ENCODE results near the gene BBS9. TPM values are rescaled to one million over a fixed set of nuclear protein-coding genes. Genes with fewer than 3 reads are reported as not detected.

BBS9 gene
- total and polyA plus RNA-seq, 2 donors from 2014 or later, result 9.0 to 23.4 TPM

DNA sequence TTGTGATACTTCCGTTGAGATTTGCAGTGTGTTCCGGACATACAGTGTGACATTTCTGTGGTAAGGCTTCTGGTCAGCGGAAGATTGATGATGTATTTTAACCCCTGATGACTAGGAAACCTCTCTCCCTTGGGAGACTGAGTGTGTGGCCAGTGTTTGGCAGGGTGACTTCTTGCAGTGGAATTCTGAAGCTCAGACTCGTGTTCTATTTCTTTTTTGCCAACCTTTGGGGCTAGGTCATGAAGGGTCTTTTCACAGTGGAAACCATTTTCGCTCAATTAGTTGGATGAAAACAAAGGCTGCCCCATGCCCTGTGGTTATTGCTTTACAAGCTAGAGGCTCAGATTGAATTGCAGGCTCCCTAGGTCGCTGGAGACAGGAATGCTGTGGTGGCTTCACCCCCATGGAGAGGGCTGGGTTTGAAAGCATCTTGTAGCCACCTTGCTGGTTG is 288.9 kb downstream of the BBS9 start:
- Histone ChIP-seq H3K4me1 (ENCODE audit: control insufficient read depth in 2 of 3, insufficient read depth in 2 of 3, low read depth in 1 of 3, low read length in 3 of 3) (no peaks in the 10 kb centered on the region), H3K36me3 (ENCODE audit: control insufficient read depth in 2 of 3, insufficient read depth in 3 of 3, low read length in 3 of 3) (no peaks in the 10 kb centered on the region), H3K27me3 (ENCODE audit: control insufficient read depth, insufficient read depth, low read length) (no peaks in the 10 kb centered on the region), H3K9me3 (ENCODE audit: control insufficient read depth in 2 of 3, insufficient read depth in 1 of 3, low read length in 3 of 3) (no peaks in the 10 kb centered on the region), H3K9ac (ENCODE audit: low read length in 3 of 3) (no peak overlapping the region), H3K27ac (ENCODE audit: low read depth in 2 of 2, low read length in 2 of 2) (no peak overlapping the region), H3K4me3 (ENCODE audit: low read length in 3 of 3) (no peak overlapping the region)
- TF ChIP-seq, protein P1, sequence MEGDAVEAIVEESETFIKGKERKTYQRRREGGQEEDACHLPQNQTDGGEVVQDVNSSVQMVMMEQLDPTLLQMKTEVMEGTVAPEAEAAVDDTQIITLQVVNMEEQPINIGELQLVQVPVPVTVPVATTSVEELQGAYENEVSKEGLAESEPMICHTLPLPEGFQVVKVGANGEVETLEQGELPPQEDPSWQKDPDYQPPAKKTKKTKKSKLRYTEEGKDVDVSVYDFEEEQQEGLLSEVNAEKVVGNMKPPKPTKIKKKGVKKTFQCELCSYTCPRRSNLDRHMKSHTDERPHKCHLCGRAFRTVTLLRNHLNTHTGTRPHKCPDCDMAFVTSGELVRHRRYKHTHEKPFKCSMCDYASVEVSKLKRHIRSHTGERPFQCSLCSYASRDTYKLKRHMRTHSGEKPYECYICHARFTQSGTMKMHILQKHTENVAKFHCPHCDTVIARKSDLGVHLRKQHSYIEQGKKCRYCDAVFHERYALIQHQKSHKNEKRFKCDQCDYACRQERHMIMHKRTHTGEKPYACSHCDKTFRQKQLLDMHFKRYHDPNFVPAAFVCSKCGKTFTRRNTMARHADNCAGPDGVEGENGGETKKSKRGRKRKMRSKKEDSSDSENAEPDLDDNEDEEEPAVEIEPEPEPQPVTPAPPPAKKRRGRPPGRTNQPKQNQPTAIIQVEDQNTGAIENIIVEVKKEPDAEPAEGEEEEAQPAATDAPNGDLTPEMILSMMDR (IDR thresholded peaks at IDR 0.05; ENCODE audit: borderline replicate concordance, extremely low read depth, insufficient read depth), result no peak
- FAIRE-seq (no peak), DNase-seq (peak in 3 of 5 donors; percentile 17 to 37 (median 32))
- intact Hi-C loops (cut with DNase I), result no loop called here

DNA sequence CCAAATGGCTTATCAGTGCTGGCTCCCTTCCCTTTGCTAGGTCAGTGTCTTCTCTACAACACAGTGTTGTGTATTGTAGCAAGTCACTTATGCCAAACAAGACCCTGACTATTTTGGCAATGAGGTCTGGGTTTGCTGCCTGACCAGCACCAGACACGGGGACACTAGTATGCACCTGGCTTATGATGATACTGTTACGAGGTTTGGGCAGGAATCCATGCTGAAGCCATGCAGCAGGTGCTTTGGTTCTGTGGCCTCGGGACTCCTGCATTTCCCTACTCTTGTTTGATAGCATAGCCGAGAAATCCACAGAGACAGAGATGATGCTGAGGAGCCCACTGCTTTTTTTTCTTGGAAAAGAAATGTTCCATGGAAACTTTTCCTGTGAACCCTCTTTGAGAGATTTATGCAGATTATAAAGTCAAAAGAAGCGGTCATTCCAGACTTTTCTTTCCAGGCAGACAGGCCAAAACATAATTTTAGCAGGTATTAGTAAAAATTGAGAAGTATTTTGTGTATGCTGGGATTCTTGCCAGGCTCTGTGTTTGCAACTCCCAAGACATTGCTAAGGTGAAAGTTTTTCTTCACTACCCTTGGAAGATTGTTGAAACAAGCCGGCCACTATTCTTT is 291.1 kb downstream of the BBS9 start:
- Histone ChIP-seq H3K9me3 (ENCODE audit: control insufficient read depth in 2 of 3, insufficient read depth in 1 of 3, low read length in 3 of 3) (no peaks in the 10 kb centered on the region), H3K4me3 (ENCODE audit: low read length in 3 of 3) (no peak overlapping the region), H3K27ac (ENCODE audit: low read depth in 2 of 2, low read length in 2 of 2) (no peak overlapping the region), H3K27me3 (ENCODE audit: control insufficient read depth, insufficient read depth, low read length) (no peaks in the 10 kb centered on the region), H3K4me1 (ENCODE audit: control insufficient read depth in 2 of 3, insufficient read depth in 2 of 3, low read depth in 1 of 3, low read length in 3 of 3) (no peaks in the 10 kb centered on the region), H3K9ac (ENCODE audit: low read length in 3 of 3) (no peak overlapping the region), H3K36me3 (ENCODE audit: control insufficient read depth in 2 of 3, insufficient read depth in 3 of 3, low read length in 3 of 3) (no peaks in the 10 kb centered on the region)
- intact Hi-C loops (cut with DNase I), result no loop called here
- TF ChIP-seq, protein P1 (IDR thresholded peaks at IDR 0.05; ENCODE audit: borderline replicate concordance, extremely low read depth, insufficient read depth), result no peak
- FAIRE-seq (no peak), DNase-seq (no peak)

DNA sequence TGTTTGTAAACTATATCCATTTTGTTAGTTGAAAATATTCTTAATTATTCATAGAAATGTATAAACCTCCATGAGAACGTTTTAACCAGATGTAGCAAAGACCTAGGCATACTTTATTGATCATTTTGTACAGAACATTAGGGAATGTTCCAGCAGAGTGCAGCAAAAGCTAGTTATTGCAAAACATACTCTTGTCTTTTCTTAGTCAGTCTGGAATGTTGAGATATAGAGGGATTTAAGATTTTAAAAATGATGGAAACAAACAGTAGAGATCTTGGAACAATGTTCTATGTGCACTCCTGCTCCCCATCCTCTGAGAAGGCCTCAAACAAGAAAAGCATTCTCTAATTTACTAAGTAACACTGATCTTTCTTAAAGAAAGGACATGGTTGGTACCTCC is 292.1 kb downstream of the BBS9 start:
- no peak overlapping the region for H3K9ac ChIP-seq (ENCODE audit: low read length in 3 of 3)
- no peaks in the 10 kb centered on the region for H3K4me1 ChIP-seq (ENCODE audit: control insufficient read depth in 2 of 3, insufficient read depth in 2 of 3, low read depth in 1 of 3, low read length in 3 of 3)
- FAIRE-seq, result no peak
- H3K4me3 ChIP-seq (ENCODE audit: low read length in 3 of 3), result no peak overlapping the region
- intact Hi-C loops (cut with DNase I), result no loop called here
- H3K36me3 ChIP-seq (ENCODE audit: control insufficient read depth in 2 of 3, insufficient read depth in 3 of 3, low read length in 3 of 3), result no peaks in the 10 kb centered on the region
- H3K27me3 ChIP-seq (ENCODE audit: control insufficient read depth, insufficient read depth, low read length), result no peaks in the 10 kb centered on the region
- H3K27ac ChIP-seq (ENCODE audit: low read depth in 2 of 2, low read length in 2 of 2), result no peak overlapping the region
- peak in 1 of 5 donors; percentile 11 for DNase-seq
- TF ChIP-seq, protein P1 (IDR thresholded peaks at IDR 0.05; ENCODE audit: borderline replicate concordance, extremely low read depth, insufficient read depth), result no peak
- H3K9me3 ChIP-seq (ENCODE audit: control insufficient read depth in 2 of 3, insufficient read depth in 1 of 3, low read length in 3 of 3), result no peaks in the 10 kb centered on the region

DNA sequence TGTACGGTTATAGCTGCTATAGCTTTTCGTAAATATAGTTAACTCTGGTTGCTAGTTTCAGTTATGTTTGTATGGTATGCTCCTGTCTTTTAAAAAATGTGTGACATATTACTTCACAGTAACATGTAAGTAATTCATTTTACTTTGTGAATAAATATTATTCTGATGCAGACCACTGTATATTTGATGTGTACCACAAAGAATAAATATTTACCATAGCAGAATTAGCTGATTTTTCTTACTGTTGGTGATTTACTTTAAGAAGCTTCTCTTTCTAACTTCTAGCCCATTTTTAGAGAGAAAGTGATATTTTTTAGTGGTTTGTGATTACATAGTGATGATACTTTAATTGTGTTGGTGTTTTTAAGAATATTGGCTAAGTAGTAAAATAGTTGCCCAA is 292.8 kb downstream of the BBS9 start:
- Histone ChIP-seq H3K9ac (ENCODE audit: low read length in 3 of 3) (no peak overlapping the region), H3K9me3 (ENCODE audit: control insufficient read depth in 2 of 3, insufficient read depth in 1 of 3, low read length in 3 of 3) (no peaks in the 10 kb centered on the region), H3K27me3 (ENCODE audit: control insufficient read depth, insufficient read depth, low read length) (no peaks in the 10 kb centered on the region), H3K4me3 (ENCODE audit: low read length in 3 of 3) (no peak overlapping the region), H3K27ac (ENCODE audit: low read depth in 2 of 2, low read length in 2 of 2) (no peak overlapping the region), H3K36me3 (ENCODE audit: control insufficient read depth in 2 of 3, insufficient read depth in 3 of 3, low read length in 3 of 3) (no peaks in the 10 kb centered on the region), H3K4me1 (ENCODE audit: control insufficient read depth in 2 of 3, insufficient read depth in 2 of 3, low read depth in 1 of 3, low read length in 3 of 3) (no peaks in the 10 kb centered on the region)
- DNase-seq (no peak), FAIRE-seq (no peak)
- TF ChIP-seq, protein P1 (IDR thresholded peaks at IDR 0.05; ENCODE audit: borderline replicate concordance, extremely low read depth, insufficient read depth), result no peak
- intact Hi-C loops (cut with DNase I), result no loop called here

All from kidney (tissue), 14 donors.